Calu3 (cell line): ENCODE measurements around the gene RASA4. TPM values are rescaled to one million over a fixed set of nuclear protein-coding genes. Genes with fewer than 3 reads are reported as not detected.
"Not testable (repeated sequence)": the region's sequence is repeated elsewhere in the genome, so short reads cannot be mapped to it uniquely, and the experiment has no call there.

Experiments used
- Bru-seq: library from RNA; stranded (reverse); fragments of 400-500 nt; gene quantifications from one replicate; lab custom pipeline; 2021; lab: Mats Ljungman, UMichigan
- BruChase-seq, 2 experiments: library from RNA; stranded (reverse); fragments of 400-500 nt; gene quantifications; one replicate each; lab custom pipeline; 2021; lab: Mats Ljungman, UMichigan
- BruUV-seq: library from RNA; stranded (reverse); fragments of 400-500 nt; replicated peaks from 2 replicates; lab custom pipeline; 2021; lab: Mats Ljungman, UMichigan
- CTCF ChIA-PET: fragments of 300-600 bp; sonication (Branson Sonifier 250); formaldehyde crosslinking; loops from one replicate; lab custom pipeline; 2022; ENCODE audit warnings: antibody characterized with exemption; lab: Charles Lee
- DNase-seq: peaks from one replicate; pipeline ENCODE4 v3.0.0; 2022
- H3K27ac Mint-ChIP-seq: one replicate; pipeline ENCODE4 v1.8.0; 2022; ENCODE audit warnings: mixed read lengths; ENCODE audit not compliant: unreplicated experiment
- H3K27me3 Mint-ChIP-seq: one replicate; pipeline ENCODE4 v1.8.0; 2022; ENCODE audit warnings: mixed read lengths; ENCODE audit not compliant: unreplicated experiment
- H3K36me3 Mint-ChIP-seq: one replicate; pipeline ENCODE4 v1.8.0; 2022; ENCODE audit warnings: mild to moderate bottlenecking, moderate library complexity, mixed read lengths; ENCODE audit not compliant: insufficient read depth, unreplicated experiment
- H3K4me1 Mint-ChIP-seq: one replicate; pipeline ENCODE4 v1.8.0; 2022; ENCODE audit warnings: mild to moderate bottlenecking, low read depth, mixed read lengths; ENCODE audit not compliant: unreplicated experiment
- H3K4me3 Mint-ChIP-seq: one replicate; pipeline ENCODE4 v1.8.0; 2022; ENCODE audit warnings: mild to moderate bottlenecking, low read depth, moderate library complexity, mixed read lengths; ENCODE audit not compliant: unreplicated experiment
- H3K9me3 Mint-ChIP-seq: one replicate; pipeline ENCODE4 v1.8.0; 2022; ENCODE audit warnings: low read depth, mixed read lengths; ENCODE audit not compliant: unreplicated experiment
- intact Hi-C: fragments of 100-400 bp; cut with micrococcal nuclease; formaldehyde crosslinking; loops from one replicate; pipeline ENCODE4 v1.10.0; 2022; ENCODE audit not compliant: unreplicated experiment
- long read RNA-seq: library from polyadenylated mRNA; stranded (forward); transcript quantifications from one replicate; pipeline ENCODE4 v2.0.0, GENCODE V29; 2022
- total RNA-seq: library from RNA; stranded (reverse); gene quantifications from 2 replicates; pipeline ENCODE4 v1.2.3, GENCODE V29; 2022

The RASA4 gene
- total RNA-seq, result 8.6 and 10.7 TPM in 2 replicates
- Bru-seq, nascent RNA, result percentile 8 among the genes with signal in this experiment
- BruChase-seq, experiment 1, labeled RNA remaining after a 6-hour chase, result percentile 47 among the genes with signal in this experiment
- percentile 29 among the genes with signal in this experiment for BruChase-seq, experiment 2, labeled RNA remaining after a 2-hour chase
- long read RNA-seq, partial matches to known transcripts, result 2 of 2 reads
- long read RNA-seq, other reads (novel, unspliced or antisense), result 0 of 2 reads

- H3K27ac Mint-ChIP-seq, intact Hi-C loops, H3K4me3 Mint-ChIP-seq, H3K36me3 Mint-ChIP-seq, CTCF ChIA-PET, H3K4me1 Mint-ChIP-seq, H3K27me3 Mint-ChIP-seq, H3K9me3 Mint-ChIP-seq, BruUV-seq: not testable (repeated sequence)
- peak; percentile 16 for DNase-seq
These were observed at the start of gene RASA4 for GRCh38 chr7:102616507-102617125. Gene RASA4 (minus strand): TSS chr7:102616756. CDS start chr7:102616689, 67 bp downstream.

- BruUV-seq, CTCF ChIA-PET, intact Hi-C loops, H3K27me3 Mint-ChIP-seq, H3K9me3 Mint-ChIP-seq, H3K4me1 Mint-ChIP-seq, DNase-seq, H3K36me3 Mint-ChIP-seq, H3K4me3 Mint-ChIP-seq, H3K27ac Mint-ChIP-seq: not testable (repeated sequence)
These were observed 48.2 kb upstream of the RASA4 start for GRCh38 chr7:102664765-102665164.

GRCh38 chr7:102649924-102650323 lies 33.4 kb upstream of the RASA4 start, which contains the start of gene SPDYE2B:
Gene SPDYE2B (plus strand): TSS chr7:102650319. CDS start chr7:102652349, 2,030 bp downstream.
- DNase-seq, result not testable (repeated sequence)

GRCh38 chr7:102647813-102648212 lies 31.3 kb upstream of the RASA4 start:
- H3K27ac Mint-ChIP-seq, H3K4me3 Mint-ChIP-seq, CTCF ChIA-PET, H3K36me3 Mint-ChIP-seq, DNase-seq, BruUV-seq, H3K4me1 Mint-ChIP-seq, H3K27me3 Mint-ChIP-seq, H3K9me3 Mint-ChIP-seq, intact Hi-C loops: not testable (repeated sequence)

More at GRCh38 chr7:102649924-102650323, 33.4 kb upstream of the RASA4 start, which contains the start of gene SPDYE2B:
- BruUV-seq, H3K4me3 Mint-ChIP-seq, H3K36me3 Mint-ChIP-seq, H3K27me3 Mint-ChIP-seq, CTCF ChIA-PET, H3K27ac Mint-ChIP-seq, H3K9me3 Mint-ChIP-seq, H3K4me1 Mint-ChIP-seq, intact Hi-C loops: not testable (repeated sequence)

- H3K27me3 Mint-ChIP-seq, H3K36me3 Mint-ChIP-seq, H3K9me3 Mint-ChIP-seq, CTCF ChIA-PET, H3K27ac Mint-ChIP-seq, H3K4me3 Mint-ChIP-seq, DNase-seq, H3K4me1 Mint-ChIP-seq, intact Hi-C loops, BruUV-seq: not testable (repeated sequence)
These were observed 26.8 kb upstream of the RASA4 start for GRCh38 chr7:102643404-102643803.

- H3K36me3 Mint-ChIP-seq, DNase-seq, BruUV-seq, H3K27me3 Mint-ChIP-seq, H3K4me1 Mint-ChIP-seq, H3K27ac Mint-ChIP-seq, intact Hi-C loops, H3K4me3 Mint-ChIP-seq, H3K9me3 Mint-ChIP-seq, CTCF ChIA-PET: not testable (repeated sequence)
These were observed 26.1 kb upstream of the RASA4 start, which contains the start of gene UPK3BL1 for GRCh38 chr7:102642691-102643090. Gene UPK3BL1 (minus strand): TSS chr7:102642791. CDS start chr7:102642741, 50 bp downstream.

GRCh38 chr7:102638848-102639247 lies 22.3 kb upstream of the RASA4 start:
- H3K4me1 Mint-ChIP-seq, BruUV-seq, intact Hi-C loops, H3K36me3 Mint-ChIP-seq, DNase-seq, H3K9me3 Mint-ChIP-seq, H3K27me3 Mint-ChIP-seq, H3K4me3 Mint-ChIP-seq, H3K27ac Mint-ChIP-seq, CTCF ChIA-PET: not testable (repeated sequence)

GRCh38 chr7:102636956-102637355 lies 20.4 kb upstream of the RASA4 start:
- intact Hi-C loops, BruUV-seq, H3K4me3 Mint-ChIP-seq, CTCF ChIA-PET, H3K27ac Mint-ChIP-seq, H3K27me3 Mint-ChIP-seq, H3K9me3 Mint-ChIP-seq, H3K4me1 Mint-ChIP-seq, DNase-seq, H3K36me3 Mint-ChIP-seq: not testable (repeated sequence)

GRCh38 chr7:102635354-102635753 lies 18.8 kb upstream of the RASA4 start:
- H3K27ac Mint-ChIP-seq, H3K27me3 Mint-ChIP-seq, H3K4me3 Mint-ChIP-seq, BruUV-seq, H3K4me1 Mint-ChIP-seq, intact Hi-C loops, H3K9me3 Mint-ChIP-seq, H3K36me3 Mint-ChIP-seq, CTCF ChIA-PET, DNase-seq: not testable (repeated sequence)

GRCh38 chr7:102634299-102634698 lies 17.7 kb upstream of the RASA4 start:
- H3K4me3 Mint-ChIP-seq, H3K27me3 Mint-ChIP-seq, intact Hi-C loops, H3K4me1 Mint-ChIP-seq, H3K27ac Mint-ChIP-seq, DNase-seq, CTCF ChIA-PET, BruUV-seq, H3K9me3 Mint-ChIP-seq, H3K36me3 Mint-ChIP-seq: not testable (repeated sequence)
